ENCODE results near the gene COL26A1.
"Not testable (repeated sequence)": the region's sequence is repeated elsewhere in the genome, so short reads cannot be mapped to it uniquely, and the experiment has no call there.

The COL26A1 gene

DNA sequence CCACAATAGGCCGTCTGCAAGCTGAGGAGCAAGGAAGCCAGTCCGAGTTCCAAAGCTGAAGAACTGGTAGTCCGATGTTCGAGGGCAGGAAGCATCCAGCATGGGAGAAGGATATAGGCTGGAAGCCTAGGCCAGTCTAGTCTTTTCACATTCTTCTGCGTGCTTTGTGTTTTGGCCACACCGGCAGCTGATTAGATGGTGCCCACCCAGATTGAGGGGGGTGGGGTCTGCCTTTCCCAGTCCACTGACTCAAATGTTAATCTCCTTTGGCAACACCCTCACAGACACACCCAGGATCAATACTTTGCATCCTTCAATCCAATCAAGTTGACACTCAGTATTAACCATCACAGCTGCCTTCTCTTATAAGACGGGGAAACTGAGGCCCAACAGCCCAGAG, 142.8 kb downstream of the COL26A1 start:
- DNase-seq: not testable (repeated sequence)

DNA sequence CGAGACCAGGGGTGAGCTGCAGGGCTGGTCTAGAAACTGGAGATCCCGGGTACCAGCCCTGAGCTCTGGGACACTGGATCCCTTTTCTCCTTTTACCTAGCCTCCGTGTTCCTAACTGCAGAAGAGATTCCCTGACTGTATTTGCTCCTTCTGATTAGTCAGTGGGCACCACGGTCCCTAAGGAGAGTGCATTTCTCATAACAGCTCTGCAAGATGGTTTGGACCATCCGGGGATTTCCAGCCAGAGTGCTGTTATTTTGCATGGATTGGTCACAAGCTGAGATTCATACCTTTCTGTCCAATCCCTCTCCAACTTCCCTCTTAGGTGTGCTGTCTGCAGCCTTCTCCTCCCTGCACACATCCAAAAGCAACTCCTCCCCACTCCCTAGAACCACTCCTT, 143.9 kb downstream of the COL26A1 start:
- DNase-seq: no peak

DNA sequence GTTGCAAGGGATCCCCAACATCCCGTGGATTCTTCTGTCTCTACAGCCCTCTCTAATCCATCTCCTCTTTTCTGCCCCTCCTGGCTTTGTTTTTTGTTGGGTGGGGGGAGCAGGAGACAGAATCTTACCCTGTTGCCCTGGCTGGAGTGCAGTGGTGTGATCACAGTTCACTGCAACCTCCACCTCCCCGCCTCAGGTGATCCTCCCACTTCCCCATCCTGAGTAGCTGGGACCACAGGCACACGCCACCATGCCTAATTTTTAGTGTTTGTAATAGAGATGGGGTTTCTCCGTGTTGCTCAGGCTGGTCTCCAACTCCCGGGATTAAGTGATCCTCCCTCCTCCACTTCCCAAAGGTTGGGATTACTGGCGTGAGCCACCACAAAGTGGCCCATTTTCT, 144.7 kb downstream of the COL26A1 start:
- no peak for DNase-seq

DNA sequence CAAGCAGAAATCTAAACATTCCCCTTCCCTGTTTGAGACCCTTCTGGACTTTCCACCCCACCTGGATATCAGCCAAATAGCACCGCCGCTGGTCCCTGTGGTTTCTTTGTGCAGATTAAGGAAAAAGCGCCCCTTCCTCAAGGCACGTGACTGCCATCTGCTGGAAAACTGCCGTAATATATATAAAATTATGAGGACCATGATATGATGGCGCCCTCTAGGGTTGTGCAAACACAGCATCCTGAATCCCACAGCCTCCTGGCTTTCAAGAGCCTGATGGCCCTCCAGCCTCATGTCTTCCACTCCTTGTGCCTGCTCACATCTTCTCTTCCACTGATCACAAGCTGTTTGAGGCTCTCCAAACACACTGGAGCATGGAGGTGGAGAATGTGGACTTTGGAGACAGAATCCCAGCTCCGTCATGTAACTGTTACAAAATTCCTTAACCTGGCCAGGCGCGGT, 145.1 kb downstream of the COL26A1 start:
- DNase-seq: peak; percentile 58

DNA sequence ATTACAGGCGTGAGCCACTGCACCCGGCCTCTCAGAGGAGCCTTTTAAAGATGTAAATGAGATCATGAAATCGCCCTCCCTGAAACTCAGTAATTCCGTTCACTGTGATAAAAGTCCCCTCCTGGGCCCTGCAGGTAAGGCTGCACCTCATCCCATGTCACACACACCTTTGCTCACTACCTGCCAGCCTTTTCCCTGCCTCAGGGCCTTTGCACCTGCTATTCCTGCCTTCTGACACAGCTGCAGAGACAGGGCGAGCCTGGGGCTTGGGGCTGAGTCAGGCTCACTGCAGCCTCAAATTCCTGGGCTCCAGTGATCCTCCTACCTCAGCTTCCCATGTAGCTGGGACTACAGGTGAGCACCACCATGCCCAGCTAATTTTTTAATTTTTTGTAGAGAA, 147.6 kb downstream of the COL26A1 start:
- no peak for DNase-seq

DNA sequence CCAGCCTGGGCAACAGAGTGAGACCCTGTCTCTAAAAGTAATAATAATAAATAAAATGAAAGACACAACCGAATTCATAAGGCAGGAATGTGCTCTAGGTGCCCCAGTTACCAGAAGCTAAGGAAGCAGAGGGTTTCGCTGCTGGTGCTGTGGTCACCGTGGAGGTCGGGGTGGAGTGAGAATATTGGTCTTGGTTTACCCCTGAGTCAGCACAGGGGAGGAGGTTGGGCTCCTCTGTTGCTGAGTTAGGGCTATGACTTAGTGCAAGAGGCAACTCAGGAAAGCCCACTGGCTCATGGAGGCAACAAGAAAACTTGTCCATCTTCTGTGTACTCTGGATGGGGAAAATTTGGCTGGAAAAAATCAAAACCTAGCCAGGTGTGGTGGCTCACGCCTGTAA, 149.3 kb downstream of the COL26A1 start:
- no peak for DNase-seq

DNA sequence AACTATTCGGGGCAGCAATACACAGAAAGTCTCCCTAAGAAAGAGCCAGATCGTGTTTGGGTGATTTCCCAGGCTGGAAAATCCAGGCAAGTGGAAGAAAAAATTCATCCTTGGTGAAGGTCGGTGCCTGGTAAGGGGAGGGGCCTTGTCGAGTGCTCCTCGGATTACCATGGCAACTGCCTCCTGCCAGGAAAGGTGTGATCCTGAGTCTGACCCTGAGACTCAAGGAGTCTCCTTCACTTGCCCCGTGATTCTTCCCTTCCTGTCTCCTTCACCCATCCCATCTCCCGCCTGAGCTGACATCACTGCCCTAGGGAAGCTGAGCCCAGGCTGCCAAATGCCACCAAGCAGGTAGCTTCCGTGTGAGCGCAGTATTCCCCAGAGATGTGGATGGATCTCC, 154.2 kb downstream of the COL26A1 start:
- DNase-seq: no peak

DNA sequence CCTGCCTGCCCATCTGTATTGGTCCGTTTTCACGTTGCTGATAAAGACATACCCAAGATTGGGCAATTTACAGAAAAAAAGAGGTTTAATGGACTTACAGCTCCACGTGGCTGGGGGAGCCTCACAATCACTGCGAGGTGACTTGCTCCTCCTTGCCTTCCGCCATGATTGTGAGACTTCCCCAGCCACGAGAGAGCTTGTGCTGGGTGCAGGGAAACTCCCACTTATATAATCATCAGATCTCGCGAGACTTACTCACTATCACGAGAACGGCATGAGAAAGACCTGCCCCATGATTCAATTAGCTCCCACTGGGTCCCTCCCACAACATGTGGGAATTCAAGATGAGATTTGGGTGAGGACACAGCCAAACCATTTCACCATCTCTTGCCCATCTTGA, 154.6 kb downstream of the COL26A1 start:
- no peak for DNase-seq

DNA sequence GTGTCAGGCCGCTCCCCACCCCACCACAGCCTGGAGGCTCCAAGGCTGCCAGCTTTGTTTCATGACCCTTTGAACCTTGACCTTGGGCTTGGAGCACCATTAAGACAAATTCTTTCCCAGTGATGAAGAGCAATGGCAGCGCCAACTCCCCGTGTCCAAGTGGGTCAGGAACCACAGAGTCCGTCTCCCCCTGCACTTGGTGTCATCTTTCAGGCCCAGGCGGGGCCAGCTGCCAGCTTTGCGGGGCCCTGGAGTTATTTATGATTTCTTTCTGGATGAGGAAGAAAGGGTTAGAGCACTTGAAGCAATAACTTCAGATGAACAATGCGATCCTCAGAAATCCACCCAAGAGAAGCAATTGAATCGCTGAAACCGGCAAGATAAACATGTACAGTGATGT, 155.7 kb downstream of the COL26A1 start:
- no peak for DNase-seq

DNA sequence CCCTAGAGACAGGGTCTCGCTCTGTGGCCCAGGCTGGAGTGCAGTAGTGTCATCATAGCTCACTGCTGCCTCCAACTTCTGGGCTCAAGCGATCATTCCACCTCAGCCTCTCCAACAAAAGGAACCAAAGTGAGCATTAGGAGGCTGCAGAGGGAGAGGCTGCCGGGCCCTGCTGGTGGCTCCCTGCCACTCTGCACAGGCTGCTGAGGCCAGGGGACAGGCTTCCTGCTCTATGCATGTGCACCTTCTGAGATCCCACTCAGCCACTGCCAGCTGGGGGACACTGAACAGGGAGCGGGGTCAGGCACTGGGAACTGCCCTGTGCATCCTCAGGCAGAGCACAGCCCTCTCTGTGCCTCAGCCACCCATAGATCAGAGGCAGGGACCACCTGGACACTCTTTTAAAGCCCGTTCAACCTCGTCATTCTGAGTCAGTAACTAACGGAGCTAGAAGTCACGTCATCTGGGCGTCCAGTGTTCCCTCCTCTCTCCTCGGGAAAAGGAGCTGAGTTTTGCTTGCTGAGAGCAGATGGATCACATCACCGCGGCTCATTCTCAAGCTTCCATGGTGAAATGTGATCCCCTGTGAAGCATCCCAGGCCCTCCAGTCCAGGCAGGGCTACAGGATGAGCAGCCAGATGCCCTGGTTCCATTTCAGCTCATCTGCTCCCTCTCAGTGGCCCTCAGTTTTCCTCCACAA, 156.8 kb downstream of the COL26A1 start:
- no peak for DNase-seq

DNA sequence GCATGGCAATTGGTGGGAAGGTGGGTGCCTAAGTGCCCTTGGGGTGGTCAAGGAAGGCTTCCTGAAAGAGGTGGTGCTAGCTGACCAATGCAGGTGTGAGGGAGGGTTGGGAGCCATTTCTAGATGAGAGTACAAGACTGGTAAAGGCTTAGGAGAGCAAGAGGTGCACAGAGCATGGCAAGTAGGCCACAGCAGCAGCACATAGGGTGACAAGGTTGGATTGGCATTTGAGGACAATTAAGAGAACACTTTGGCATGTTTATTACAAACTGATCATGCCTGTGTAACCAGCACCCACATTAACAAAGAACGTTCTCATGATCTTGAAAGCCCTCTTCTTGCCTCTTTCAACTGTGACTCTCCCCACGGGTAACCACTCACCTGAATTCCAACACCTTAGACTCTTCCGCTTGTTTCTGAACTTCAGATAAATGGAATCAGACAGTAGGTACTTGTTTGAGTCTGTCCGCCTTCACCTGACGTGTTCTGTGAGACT, 158.8 kb downstream of the COL26A1 start:
- no peak for DNase-seq

DNA sequence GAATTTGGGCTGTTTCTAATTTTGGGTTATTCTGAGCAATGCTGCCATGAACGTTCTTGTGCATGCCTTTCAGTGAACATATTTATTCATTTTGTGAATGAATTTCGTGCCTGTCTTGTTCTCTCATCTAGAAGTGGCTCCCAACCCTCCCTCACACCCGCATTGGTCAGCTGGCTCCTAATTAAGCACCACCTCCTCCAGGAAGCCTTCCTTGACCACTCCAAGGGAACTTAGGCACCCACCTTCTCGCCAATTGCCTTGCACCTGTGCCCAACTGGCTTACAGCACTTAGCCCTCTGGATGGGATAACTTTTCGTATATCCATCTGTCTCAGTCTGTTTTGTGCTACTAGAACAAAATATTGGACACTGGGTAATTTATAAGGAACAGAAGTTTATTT, 159.3 kb downstream of the COL26A1 start:
- no peak for DNase-seq

DNA sequence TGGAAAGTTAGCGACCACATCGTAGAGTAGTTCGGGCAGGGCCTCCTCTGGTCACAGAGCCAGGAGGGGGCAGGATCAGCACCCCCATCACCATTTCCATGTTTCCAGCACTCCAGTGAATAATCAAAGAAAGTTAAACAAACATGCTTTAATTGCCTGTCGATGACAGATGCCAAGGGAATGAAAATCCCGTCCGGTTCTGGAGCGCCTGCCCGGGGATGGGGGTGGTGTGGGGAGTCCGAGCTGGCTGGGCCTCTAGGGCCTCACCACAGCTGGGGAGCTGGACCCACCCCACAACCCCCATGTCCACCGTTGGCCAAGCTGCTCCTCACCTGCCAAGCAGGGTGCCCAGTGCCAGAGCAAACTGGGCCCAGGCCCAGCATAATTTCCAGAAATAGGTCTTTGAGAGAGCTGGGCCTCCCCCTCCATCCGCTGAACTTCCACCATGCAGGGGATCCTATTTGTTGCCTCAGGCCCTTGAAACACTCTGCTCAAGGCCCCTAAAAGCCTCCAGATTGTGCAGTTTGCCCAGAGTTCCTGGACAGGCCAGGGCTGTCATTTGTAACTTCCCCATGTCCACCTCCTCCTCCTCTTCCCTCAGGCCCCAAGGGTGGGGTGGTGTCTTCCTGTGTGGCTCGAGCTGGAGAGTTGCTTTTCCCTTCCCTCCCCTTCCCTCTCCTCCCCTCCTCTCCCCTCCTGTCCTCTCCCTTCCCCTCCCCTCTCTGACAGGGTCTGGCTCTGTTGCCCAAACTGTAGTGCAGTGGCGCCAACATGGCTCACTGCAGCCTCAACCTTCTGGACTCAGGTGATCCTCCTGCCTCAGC, 165.4 kb downstream of the COL26A1 start:
- DNase-seq: no peak

DNA sequence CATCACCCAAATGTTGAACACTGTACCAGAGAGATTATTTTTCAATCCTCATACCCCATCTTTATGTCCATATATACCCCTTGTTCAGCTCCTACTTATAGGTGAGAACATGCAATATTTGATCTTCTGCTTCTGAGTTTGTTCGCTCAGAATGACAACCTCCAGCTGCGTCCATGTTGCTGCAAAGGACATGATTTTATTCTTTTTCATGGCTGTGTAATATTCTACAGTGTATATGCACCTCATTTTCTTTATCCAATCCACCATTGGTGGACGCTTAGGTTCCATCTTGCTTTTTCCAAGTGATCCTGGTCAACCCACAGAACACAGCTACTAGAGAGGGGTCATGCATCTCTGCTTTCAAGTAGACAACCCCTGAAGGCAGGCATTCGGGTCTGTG, 166.9 kb downstream of the COL26A1 start:
- no peak for DNase-seq

DNA sequence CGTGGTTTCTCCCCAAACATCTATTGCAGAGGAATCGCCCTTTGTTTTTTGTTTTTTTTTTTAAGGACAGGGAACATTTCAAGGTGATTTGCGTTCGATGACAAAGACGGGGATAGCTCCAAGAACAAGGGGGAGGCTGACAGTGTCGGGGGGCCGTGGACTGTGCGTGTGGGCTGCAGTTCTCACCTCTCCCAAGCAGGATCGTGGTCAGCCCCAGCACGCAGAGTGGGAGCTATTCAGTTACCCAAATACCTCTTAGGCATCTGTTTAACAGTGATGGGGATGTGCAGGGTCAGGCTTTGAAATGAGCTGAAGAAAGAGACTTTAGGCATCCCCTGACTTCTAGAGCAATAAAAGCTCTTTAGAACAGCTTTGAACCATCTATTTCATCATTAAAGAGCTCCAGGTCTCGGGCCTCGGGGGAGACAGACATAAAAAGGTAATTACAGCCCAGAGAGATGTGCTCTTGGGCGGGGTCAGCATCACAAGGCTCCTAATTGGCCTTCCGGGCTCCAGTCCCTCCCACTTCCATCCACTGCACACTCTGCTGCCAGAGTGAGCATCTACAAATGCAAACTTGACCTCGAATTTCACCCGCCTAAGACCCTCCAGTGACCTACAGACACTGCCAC, 169.2 kb downstream of the COL26A1 start:
- DNase-seq: no peak

DNA sequence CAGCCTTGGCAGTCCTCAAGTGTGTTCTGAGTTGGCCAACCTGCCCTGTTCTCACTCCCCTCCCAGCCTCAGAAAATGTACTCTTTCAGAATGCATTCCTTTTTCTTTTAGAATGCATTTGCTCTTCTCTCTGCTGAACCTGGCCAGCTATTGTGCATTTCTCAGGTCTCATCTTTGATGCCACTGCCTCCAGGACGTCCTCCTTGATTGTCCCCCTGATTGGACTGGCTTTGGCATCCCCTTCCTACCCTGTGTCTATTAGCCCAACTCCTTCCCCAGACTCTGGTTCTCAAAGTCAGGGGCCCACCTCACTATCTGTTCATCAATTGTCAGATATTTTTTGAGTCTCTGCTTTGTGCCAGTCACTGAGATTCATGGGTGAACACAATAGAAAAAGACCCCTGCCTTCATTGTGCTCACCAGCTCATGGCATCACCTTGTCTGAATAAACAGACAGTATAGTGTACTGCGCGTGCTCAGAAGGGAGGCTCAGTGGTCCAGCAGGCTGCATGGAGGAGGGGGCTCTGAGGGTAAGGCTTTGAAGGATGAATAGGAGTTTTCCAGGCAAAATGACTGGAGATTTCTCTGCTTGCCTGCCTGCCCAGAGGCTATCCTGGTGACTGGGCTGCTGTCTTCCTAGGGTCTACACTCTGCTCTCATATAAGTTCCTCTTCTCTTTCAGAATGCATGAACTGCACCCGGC, 169.9 kb downstream of the COL26A1 start:
- DNase-seq: no peak

DNA sequence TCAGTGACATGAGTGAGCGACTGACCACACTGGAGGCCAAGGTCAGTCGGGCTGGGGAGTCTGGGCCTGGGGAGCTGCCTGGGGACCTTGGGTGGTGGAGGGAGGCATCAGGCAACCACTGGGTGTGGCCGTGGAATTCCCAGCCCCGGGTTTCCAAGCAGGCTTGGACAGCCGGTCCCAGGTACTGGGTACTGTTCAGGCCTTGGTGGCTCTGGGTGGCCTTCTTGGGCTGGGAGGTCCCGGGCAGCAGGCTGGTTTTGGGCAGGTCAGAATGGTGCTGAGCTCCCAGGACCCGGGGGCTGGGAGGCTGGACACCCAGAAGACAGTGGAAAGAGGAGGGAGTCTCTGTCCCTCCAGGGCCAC, 170.4 kb downstream of the COL26A1 start:
- no peak for DNase-seq

DNA sequence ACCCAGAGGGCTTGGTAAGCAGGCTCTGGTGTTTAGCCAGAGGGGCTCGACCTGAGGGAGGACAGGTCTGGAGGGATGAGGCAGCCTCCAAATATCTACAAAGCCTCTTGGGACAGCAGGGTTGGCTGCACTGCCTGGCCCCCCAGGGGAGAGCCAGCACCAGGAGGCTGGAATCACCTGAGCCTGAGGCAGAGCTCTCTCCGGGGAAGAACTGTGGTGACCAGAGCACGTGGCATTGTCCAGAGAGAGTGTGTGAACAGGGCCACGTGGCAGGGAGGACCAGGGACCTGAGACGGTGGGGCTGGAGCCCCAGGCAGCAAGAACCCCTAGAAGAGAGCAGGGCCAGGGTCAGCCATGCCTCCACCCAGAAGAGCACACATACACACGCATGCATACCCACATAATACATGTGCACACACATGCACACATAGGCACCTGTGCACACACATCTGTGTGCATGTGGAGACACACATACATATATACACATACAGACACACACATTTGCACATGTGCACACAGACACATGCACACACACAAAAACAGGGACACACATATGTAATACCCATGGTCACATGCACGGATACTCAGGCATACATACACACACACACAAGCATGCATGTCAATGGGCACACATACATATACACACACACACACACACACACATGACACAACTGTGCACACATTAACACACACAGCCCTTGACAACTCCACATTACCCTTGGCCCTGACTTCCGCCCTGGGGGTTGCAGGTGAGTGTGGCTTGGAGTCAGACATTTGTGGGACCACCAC, 171.5 kb downstream of the COL26A1 start:
- no peak for DNase-seq

DNA sequence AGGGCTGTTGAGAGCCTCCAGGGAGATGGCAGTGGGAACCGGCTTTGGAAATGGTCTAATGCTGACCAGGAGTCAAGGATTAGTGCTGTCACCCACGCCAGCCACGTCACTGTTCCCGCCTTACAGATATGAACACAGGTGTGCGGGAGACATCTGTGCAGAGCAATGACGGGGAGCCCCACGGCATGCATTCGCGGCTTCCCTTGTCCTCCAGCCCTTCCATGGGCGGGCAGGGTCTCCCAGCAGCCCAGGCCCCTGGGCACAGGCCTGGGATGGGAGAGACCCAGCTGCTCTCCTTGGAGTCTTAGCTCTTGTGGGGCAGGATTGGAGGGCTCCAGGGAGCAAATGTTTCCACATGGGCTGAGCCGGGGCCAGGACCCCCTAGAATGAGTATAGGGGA, 172.2 kb downstream of the COL26A1 start:
- no peak for DNase-seq

DNA sequence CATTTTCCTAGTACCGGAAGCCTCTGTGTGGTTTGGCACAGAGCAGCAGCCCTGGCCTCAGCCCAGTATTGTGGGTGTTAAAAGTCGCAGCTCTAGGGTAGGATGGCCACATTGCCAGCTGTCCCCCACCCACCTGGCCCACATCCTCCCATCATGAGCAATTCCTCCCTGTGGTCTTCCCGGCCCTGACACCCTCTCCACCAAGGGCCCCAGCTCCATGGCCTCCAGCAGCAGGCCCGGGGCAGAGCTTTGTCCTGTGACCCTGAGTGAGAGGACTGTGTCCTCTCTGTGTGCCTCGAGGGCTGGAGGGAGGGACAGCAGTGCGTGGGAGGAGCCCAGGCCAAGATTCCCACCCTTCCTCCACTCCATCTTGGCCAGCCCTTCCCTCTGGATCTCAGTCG, 172.7 kb downstream of the COL26A1 start:
- DNase-seq: no peak

DNA sequence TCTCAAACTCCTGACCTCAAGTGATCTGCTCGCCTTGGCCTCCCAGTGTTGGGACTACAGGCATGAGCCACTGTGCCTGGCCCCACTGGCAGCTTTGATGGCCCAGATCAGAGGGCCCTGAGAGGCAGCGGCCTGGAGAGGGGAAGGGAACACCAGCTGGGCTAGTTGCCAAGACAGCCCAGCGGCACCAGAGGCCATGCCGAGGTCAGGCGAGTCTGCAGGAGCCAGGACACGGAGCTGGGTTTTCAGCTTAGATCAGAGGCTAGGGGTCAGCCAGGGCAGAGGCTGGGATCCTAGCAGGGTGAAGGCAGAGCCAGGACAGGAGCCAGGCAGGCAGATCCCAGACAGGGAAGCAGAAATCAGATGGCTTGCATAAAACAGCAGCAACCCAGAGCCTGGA, 173.6 kb downstream of the COL26A1 start:
- DNase-seq: no peak

DNA sequence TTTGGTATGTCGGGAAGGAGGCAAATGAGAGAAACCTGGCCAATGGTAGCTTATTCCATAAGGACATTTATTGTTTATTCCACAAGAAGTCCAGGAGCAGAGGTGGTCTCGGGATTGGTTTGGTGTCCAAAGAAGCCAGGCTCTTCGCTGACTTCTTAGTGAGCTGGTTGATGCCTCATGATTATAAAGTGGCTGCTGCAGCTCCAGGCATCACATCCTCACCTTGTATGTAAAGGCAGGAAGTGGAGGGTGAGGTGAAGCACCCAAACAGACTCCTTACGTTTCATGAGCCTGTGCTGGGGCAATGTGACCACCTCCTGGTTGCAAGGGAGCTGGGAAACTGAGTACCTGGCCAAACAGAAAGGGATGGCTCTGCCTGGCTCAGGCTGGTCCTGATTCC, 174.0 kb downstream of the COL26A1 start:
- no peak for DNase-seq
